HG02884 (cell line): ENCODE measurements around the gene ALX4.

Experiments used
- ATAC-seq: cut with Tn5 transposase; IDR thresholded peaks from one replicate; pipeline ENCODE4 v1.9.1; 2021; ENCODE audit warnings: mild to moderate bottlenecking, moderate library complexity; ENCODE audit not compliant: unreplicated experiment

Gene ALX4

GRCh38 chr11:44316659-44317240, 6.8 kb upstream of the ALX4 start:
- ATAC-seq: no peak

- ATAC-seq: no peak
Measured at GRCh38 chr11:44315947-44316658, 6.2 kb upstream of the ALX4 start.

GRCh38 chr11:44314733-44315132, 4.8 kb upstream of the ALX4 start:
- no peak for ATAC-seq

GRCh38 chr11:44313761-44314489, 4.0 kb upstream of the ALX4 start:
- no peak for ATAC-seq

- no peak for ATAC-seq
Measured at GRCh38 chr11:44312876-44313275, 2.9 kb upstream of the ALX4 start.

GRCh38 chr11:44311339-44312261, 1.7 kb upstream of the ALX4 start:
- no peak for ATAC-seq

GRCh38 chr11:44310463-44311272, 729 bp upstream of the ALX4 start:
- no peak for ATAC-seq

- no peak for ATAC-seq
Measured at GRCh38 chr11:44310206-44310462, 195 bp upstream of the ALX4 start.

- no peak for ATAC-seq
Measured at GRCh38 chr11:44308923-44309477, 939 bp downstream of the ALX4 start.

GRCh38 chr11:44308256-44308922, 1.6 kb downstream of the ALX4 start:
- ATAC-seq: no peak

- ATAC-seq: no peak
Measured at GRCh38 chr11:44307340-44308099, 2.4 kb downstream of the ALX4 start.

- ATAC-seq: no peak
Measured at GRCh38 chr11:44306918-44307244, 3.1 kb downstream of the ALX4 start.

- no peak for ATAC-seq
Measured at GRCh38 chr11:44306052-44306917, 3.7 kb downstream of the ALX4 start.

GRCh38 chr11:44305470-44306051, 4.4 kb downstream of the ALX4 start:
- no peak for ATAC-seq

GRCh38 chr11:44305026-44305469, 4.9 kb downstream of the ALX4 start:
- no peak for ATAC-seq

- no peak for ATAC-seq
Measured at GRCh38 chr11:44304091-44305025, 5.6 kb downstream of the ALX4 start.
